GM12872 (cell line): Measurements from ENCODE around the gene RER1.

Experiments used
- CTCF ChIP-seq: IDR thresholded peaks from 3 replicates; pipeline ENCODE4 v1.5.1; 2011; ENCODE audit warnings: low read depth, mild to moderate bottlenecking, low read length, moderate library complexity; ENCODE audit not compliant: insufficient read depth

RER1 gene

GRCh38 chr1:2411801-2412394 lies 20.3 kb downstream of the RER1 start:
- TF ChIP-seq CTCF = no peak

- no peak for TF ChIP-seq CTCF
Measured at GRCh38 chr1:2412395-2412772, 20.7 kb downstream of the RER1 start, which contains the start of gene PEX10. PEX10 (minus strand) TSS chr1:2412564; CDS start chr1:2412502, 62 bp downstream.

GRCh38 chr1:2412773-2413494 lies 21.3 kb downstream of the RER1 start:
- no peak for TF ChIP-seq CTCF

- no peak for TF ChIP-seq CTCF
Measured at GRCh38 chr1:2413495-2414296, 22.1 kb downstream of the RER1 start.

GRCh38 chr1:2414297-2414958 lies 22.8 kb downstream of the RER1 start:
- TF ChIP-seq CTCF = peak; percentile 87

GRCh38 chr1:2415337-2415736 lies 23.7 kb downstream of the RER1 start:
- TF ChIP-seq CTCF = no peak

GRCh38 chr1:2415801-2416208 lies 24.2 kb downstream of the RER1 start:
- TF ChIP-seq CTCF = 0 out of 3 replicates have a peak, but pooled peaks have one; percentile 17
